ENCODE results near the gene CETN2.

DNA sequence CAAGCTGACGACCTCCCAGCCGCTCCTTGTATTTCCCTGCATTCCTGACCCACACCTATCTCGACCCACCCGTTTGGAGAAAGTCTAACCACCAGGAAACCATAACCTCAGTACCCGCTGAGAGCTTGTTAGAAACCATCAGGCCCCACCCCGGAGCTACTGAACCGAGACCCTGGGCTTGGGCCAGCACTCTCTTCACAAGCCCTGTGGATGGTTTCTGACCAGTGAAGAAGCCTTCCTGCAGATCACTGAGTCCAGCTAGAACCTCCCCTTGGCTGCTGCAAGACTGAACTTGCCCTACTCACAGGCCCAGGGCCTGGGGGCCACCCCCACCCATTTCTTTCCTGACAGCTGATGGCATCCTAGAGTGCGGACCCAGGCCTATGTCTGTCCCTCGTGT is 40.7 kb upstream of the CETN2 start:
- TF ChIP-seq, protein P1, sequence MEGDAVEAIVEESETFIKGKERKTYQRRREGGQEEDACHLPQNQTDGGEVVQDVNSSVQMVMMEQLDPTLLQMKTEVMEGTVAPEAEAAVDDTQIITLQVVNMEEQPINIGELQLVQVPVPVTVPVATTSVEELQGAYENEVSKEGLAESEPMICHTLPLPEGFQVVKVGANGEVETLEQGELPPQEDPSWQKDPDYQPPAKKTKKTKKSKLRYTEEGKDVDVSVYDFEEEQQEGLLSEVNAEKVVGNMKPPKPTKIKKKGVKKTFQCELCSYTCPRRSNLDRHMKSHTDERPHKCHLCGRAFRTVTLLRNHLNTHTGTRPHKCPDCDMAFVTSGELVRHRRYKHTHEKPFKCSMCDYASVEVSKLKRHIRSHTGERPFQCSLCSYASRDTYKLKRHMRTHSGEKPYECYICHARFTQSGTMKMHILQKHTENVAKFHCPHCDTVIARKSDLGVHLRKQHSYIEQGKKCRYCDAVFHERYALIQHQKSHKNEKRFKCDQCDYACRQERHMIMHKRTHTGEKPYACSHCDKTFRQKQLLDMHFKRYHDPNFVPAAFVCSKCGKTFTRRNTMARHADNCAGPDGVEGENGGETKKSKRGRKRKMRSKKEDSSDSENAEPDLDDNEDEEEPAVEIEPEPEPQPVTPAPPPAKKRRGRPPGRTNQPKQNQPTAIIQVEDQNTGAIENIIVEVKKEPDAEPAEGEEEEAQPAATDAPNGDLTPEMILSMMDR (IDR thresholded peaks at IDR 0.05; ENCODE audit: insufficient read depth, low read length, poor library complexity, severe bottlenecking) = no peak
- TF ChIP-seq EZH2phosphoT487 (conservative IDR thresholded peaks at IDR 0.05; ENCODE audit: low read length) = no peak
